ENCODE measurements around the gene RAB3GAP1. TPM values are rescaled to one million over a fixed set of nuclear protein-coding genes. Genes with fewer than 3 reads are reported as not detected.
"Not testable (repeated sequence)": the region's sequence is repeated elsewhere in the genome, so short reads cannot be mapped to it uniquely, and the experiment has no call there.

The RAB3GAP1 gene
- polyA plus RNA-seq, 1 donor from 2014 or later: 43.3 TPM

DNA sequence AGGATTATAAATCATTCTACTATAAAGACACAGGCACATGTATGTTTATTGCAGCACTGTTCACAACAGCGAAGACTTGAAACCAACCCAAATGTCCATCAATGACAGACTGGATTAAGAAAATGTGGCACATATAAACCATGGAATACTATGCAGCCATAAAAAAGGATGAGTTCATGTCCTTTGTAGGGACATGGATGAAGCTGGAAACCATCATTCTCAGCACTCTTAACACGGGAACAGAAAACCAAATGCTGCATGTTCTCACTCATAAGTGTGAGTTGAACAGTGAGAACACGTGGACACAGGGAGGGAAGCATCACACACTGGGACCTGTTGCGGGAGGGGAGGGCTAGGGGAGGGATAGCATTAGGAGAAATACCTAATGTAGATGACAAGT is 37.5 kb downstream of the RAB3GAP1 start:
- not testable (repeated sequence) for H3K9ac ChIP-seq (ENCODE audit: low read length); H3F3A ChIP-seq (ENCODE audit: insufficient read depth, low read length, poor library complexity, severe bottlenecking); H3K9me2 ChIP-seq (ENCODE audit: insufficient read depth, low read length); H3K27me3 ChIP-seq (ENCODE audit: insufficient read depth, low read depth, low read length); H4K20me1 ChIP-seq (ENCODE audit: insufficient read depth); H3K36me3 ChIP-seq (ENCODE audit: insufficient read depth, low read length); H3K9me3 ChIP-seq (ENCODE audit: low read length); H2AFZ ChIP-seq (ENCODE audit: low read depth, low read length); H3K4me3 ChIP-seq (ENCODE audit: low read length); H3K4me2 ChIP-seq (ENCODE audit: low read length); H3K27ac ChIP-seq (ENCODE audit: low read length)
- H3K79me2 ChIP-seq (replicated peaks; ENCODE audit: insufficient read depth, low read length): peaks cover 10% of the 10 kb centered on the region

DNA sequence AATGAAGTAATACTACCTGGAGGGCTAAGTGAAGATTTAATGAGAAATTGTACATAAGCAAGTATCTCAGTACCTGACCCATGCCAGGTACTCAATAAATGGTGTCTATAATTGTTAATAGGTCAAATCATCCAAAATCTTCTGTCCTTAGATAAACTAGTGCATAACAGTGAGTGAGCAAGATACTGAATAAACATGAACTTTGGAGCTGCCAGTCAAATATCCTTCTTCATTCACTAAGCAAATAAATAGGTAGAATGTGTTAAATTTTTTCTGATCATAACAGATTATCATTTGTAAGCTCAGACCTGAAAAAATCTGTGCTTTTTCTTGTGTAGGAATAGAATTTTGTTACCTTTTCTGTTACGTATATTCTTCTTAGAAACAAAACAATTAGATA is 39.6 kb downstream of the RAB3GAP1 start:
- Histone ChIP-seq H3F3A (ENCODE audit: insufficient read depth, low read length, poor library complexity, severe bottlenecking) (no peaks in the 10 kb centered on the region), H3K4me3 (ENCODE audit: low read length) (no peak overlapping the region), H3K4me2 (ENCODE audit: low read length) (no peak overlapping the region), H3K9ac (ENCODE audit: low read length) (no peak overlapping the region), H3K9me2 (ENCODE audit: insufficient read depth, low read length) (no peaks in the 10 kb centered on the region), H3K27me3 (ENCODE audit: insufficient read depth, low read depth, low read length) (no peaks in the 10 kb centered on the region), H3K79me2 (replicated peaks; ENCODE audit: insufficient read depth, low read length) (peaks cover 10% of the 10 kb centered on the region), H3K36me3 (ENCODE audit: insufficient read depth, low read length) (no peaks in the 10 kb centered on the region), H3K27ac (ENCODE audit: low read length) (no peak overlapping the region), H3K9me3 (ENCODE audit: low read length) (no peaks in the 10 kb centered on the region), H4K20me1 (ENCODE audit: insufficient read depth) (no peaks in the 10 kb centered on the region), H2AFZ (ENCODE audit: low read depth, low read length) (no peak overlapping the region)
- TF ChIP-seq, protein P1, sequence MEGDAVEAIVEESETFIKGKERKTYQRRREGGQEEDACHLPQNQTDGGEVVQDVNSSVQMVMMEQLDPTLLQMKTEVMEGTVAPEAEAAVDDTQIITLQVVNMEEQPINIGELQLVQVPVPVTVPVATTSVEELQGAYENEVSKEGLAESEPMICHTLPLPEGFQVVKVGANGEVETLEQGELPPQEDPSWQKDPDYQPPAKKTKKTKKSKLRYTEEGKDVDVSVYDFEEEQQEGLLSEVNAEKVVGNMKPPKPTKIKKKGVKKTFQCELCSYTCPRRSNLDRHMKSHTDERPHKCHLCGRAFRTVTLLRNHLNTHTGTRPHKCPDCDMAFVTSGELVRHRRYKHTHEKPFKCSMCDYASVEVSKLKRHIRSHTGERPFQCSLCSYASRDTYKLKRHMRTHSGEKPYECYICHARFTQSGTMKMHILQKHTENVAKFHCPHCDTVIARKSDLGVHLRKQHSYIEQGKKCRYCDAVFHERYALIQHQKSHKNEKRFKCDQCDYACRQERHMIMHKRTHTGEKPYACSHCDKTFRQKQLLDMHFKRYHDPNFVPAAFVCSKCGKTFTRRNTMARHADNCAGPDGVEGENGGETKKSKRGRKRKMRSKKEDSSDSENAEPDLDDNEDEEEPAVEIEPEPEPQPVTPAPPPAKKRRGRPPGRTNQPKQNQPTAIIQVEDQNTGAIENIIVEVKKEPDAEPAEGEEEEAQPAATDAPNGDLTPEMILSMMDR (IDR thresholded peaks at IDR 0.05; ENCODE audit: poor library complexity, severe bottlenecking): no peak
- TF ChIP-seq EP300 (conservative IDR thresholded peaks at IDR 0.05; ENCODE audit: poor library complexity, severe bottlenecking) (no peak), POLR2AphosphoS5 (IDR thresholded peaks at IDR 0.05) (no peak), EZH2 (IDR thresholded peaks at IDR 0.05; ENCODE audit: borderline replicate concordance, insufficient read depth, low read length, poor library complexity, severe bottlenecking) (no peak), MXI1 (conservative IDR thresholded peaks at IDR 0.05; ENCODE audit: poor library complexity, severe bottlenecking) (no peak), TAF1 (IDR thresholded peaks at IDR 0.05; ENCODE audit: low read depth) (no peak), RAD21 (conservative IDR thresholded peaks at IDR 0.05) (no peak), SMC3 (conservative IDR thresholded peaks at IDR 0.05; ENCODE audit: poor library complexity) (no peak)
- TF ChIP-seq, protein P2, sequence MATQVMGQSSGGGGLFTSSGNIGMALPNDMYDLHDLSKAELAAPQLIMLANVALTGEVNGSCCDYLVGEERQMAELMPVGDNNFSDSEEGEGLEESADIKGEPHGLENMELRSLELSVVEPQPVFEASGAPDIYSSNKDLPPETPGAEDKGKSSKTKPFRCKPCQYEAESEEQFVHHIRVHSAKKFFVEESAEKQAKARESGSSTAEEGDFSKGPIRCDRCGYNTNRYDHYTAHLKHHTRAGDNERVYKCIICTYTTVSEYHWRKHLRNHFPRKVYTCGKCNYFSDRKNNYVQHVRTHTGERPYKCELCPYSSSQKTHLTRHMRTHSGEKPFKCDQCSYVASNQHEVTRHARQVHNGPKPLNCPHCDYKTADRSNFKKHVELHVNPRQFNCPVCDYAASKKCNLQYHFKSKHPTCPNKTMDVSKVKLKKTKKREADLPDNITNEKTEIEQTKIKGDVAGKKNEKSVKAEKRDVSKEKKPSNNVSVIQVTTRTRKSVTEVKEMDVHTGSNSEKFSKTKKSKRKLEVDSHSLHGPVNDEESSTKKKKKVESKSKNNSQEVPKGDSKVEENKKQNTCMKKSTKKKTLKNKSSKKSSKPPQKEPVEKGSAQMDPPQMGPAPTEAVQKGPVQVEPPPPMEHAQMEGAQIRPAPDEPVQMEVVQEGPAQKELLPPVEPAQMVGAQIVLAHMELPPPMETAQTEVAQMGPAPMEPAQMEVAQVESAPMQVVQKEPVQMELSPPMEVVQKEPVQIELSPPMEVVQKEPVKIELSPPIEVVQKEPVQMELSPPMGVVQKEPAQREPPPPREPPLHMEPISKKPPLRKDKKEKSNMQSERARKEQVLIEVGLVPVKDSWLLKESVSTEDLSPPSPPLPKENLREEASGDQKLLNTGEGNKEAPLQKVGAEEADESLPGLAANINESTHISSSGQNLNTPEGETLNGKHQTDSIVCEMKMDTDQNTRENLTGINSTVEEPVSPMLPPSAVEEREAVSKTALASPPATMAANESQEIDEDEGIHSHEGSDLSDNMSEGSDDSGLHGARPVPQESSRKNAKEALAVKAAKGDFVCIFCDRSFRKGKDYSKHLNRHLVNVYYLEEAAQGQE (IDR thresholded peaks at IDR 0.05; ENCODE audit: borderline replicate concordance): no peak

DNA sequence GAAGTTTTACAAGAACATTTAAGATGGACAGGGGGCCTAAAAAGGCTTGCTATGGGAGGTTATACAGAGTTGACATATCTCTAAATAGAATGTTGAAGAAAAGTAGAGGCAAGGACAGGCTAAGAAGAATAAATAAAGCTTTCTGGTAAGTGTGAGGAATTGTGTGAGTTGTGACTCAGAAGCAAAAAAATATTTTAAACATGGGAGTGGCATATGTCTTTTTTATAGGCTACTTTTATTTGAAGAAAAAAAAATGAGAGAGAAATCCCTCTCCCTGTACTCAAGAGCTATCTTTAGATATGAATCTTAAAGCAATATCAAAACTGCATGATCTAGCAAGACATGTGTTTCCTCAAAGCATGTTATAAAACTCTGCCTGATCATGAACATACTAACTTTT is 41.1 kb downstream of the RAB3GAP1 start:
- Histone ChIP-seq H3F3A (ENCODE audit: insufficient read depth, low read length, poor library complexity, severe bottlenecking) (no peaks in the 10 kb centered on the region), H4K20me1 (ENCODE audit: insufficient read depth) (no peaks in the 10 kb centered on the region), H3K4me3 (ENCODE audit: low read length) (no peak overlapping the region), H3K9me3 (ENCODE audit: low read length) (no peaks in the 10 kb centered on the region), H3K9me2 (ENCODE audit: insufficient read depth, low read length) (no peaks in the 10 kb centered on the region), H3K36me3 (ENCODE audit: insufficient read depth, low read length) (no peaks in the 10 kb centered on the region), H3K79me2 (replicated peaks; ENCODE audit: insufficient read depth, low read length) (no peaks in the 10 kb centered on the region), H3K9ac (ENCODE audit: low read length) (no peak overlapping the region), H3K27me3 (ENCODE audit: insufficient read depth, low read depth, low read length) (no peaks in the 10 kb centered on the region), H3K27ac (ENCODE audit: low read length) (no peak overlapping the region), H2AFZ (ENCODE audit: low read depth, low read length) (no peak overlapping the region), H3K4me2 (ENCODE audit: low read length) (no peak overlapping the region)
- TF ChIP-seq, protein P1 (IDR thresholded peaks at IDR 0.05; ENCODE audit: poor library complexity, severe bottlenecking): no peak
- TF ChIP-seq SMC3 (conservative IDR thresholded peaks at IDR 0.05; ENCODE audit: poor library complexity) (no peak), MXI1 (conservative IDR thresholded peaks at IDR 0.05; ENCODE audit: poor library complexity, severe bottlenecking) (no peak), EZH2 (IDR thresholded peaks at IDR 0.05; ENCODE audit: borderline replicate concordance, insufficient read depth, low read length, poor library complexity, severe bottlenecking) (no peak), RAD21 (conservative IDR thresholded peaks at IDR 0.05) (no peak), TAF1 (IDR thresholded peaks at IDR 0.05; ENCODE audit: low read depth) (no peak), POLR2AphosphoS5 (IDR thresholded peaks at IDR 0.05) (no peak)
- TF ChIP-seq, protein P2 (IDR thresholded peaks at IDR 0.05; ENCODE audit: borderline replicate concordance): no peak

Data from neural cell (in vitro differentiated cells).